Measurements from ENCODE around the gene NRP1.

Gene NRP1

GRCh38 chr10:33248638-33249037 lies 85.8 kb downstream of the NRP1 start:
- no peak for FAIRE-seq
- DNase-seq (ENCODE audit: insufficient read length, low spot score): no peak
- TF ChIP-seq, protein P1, sequence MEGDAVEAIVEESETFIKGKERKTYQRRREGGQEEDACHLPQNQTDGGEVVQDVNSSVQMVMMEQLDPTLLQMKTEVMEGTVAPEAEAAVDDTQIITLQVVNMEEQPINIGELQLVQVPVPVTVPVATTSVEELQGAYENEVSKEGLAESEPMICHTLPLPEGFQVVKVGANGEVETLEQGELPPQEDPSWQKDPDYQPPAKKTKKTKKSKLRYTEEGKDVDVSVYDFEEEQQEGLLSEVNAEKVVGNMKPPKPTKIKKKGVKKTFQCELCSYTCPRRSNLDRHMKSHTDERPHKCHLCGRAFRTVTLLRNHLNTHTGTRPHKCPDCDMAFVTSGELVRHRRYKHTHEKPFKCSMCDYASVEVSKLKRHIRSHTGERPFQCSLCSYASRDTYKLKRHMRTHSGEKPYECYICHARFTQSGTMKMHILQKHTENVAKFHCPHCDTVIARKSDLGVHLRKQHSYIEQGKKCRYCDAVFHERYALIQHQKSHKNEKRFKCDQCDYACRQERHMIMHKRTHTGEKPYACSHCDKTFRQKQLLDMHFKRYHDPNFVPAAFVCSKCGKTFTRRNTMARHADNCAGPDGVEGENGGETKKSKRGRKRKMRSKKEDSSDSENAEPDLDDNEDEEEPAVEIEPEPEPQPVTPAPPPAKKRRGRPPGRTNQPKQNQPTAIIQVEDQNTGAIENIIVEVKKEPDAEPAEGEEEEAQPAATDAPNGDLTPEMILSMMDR (IDR thresholded peaks at IDR 0.05; ENCODE audit: insufficient read depth, missing control alignments): no peak

DNA sequence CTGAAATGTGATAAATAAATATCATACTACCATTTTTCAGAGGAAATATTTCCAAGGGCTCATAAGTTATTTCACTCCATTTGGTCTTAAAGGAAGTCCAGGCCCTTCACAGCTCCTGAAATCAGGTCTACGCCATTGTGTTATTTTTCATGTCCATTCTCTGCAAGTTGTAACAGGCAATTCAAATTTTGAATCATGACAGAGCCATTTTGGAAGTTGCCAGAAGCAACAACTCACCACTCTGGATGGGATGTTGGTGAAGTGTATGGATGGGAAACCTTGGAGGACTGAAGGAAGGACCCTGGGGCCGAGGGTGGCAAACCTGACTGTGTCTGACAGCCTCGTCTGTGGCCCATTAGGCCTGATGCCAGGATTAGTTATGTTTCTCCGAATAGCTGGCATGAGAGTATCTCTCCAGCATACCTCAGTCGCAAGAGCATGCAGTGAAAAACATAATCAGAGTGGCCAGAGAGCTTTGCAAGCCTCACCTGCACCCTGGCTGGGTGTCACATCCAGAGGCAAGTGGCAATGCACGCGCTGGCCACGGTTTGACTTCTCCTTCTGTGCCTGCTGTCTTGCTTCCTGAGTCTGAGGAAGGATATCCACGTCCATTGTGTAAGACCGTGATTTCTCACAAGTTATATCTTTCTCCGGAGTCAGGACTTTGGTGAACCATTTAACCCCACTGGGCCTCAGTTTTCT lies 87.1 kb downstream of the NRP1 start:
- no peak for DNase-seq (ENCODE audit: insufficient read length, low spot score)
- TF ChIP-seq, protein P1 (IDR thresholded peaks at IDR 0.05; ENCODE audit: insufficient read depth, missing control alignments): no peak
- no peak for FAIRE-seq

GRCh38 chr10:33245343-33245742 lies 89.1 kb downstream of the NRP1 start:
- DNase-seq (ENCODE audit: insufficient read length, low spot score) (no peak), FAIRE-seq (no peak)
- TF ChIP-seq, protein P1 (IDR thresholded peaks at IDR 0.05; ENCODE audit: insufficient read depth, missing control alignments): no peak

DNA sequence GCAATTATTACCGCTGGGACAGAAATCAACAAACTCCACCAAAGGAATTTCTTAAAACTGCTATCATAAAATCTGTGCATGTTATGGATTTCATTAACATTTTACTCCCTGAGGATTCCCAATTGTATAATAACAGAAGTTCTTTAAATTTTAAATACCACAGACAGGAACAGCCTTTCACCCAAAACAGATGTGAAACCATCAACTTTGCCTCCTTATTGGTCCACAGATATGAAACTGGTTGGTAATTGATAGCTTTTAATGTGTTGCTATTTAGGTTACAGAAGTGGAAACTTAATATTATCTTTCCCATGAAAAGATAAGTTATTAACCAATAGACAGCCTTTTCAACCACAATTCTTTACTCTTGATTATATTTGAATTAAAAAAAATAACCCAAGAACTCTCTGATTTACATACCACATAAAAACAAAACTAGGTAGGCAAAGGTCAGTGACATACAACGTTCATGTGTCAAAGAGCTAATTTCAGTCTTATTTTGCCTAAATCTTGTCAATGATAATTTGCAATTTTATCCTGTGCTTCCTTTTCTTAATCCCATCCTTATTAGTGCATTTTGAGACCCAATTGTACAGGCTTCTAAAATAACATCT lies 90.0 kb downstream of the NRP1 start:
- TF ChIP-seq, protein P1 (IDR thresholded peaks at IDR 0.05; ENCODE audit: insufficient read depth, missing control alignments): no peak
- DNase-seq (ENCODE audit: insufficient read length, low spot score) (no peak), FAIRE-seq (no peak)

DNA sequence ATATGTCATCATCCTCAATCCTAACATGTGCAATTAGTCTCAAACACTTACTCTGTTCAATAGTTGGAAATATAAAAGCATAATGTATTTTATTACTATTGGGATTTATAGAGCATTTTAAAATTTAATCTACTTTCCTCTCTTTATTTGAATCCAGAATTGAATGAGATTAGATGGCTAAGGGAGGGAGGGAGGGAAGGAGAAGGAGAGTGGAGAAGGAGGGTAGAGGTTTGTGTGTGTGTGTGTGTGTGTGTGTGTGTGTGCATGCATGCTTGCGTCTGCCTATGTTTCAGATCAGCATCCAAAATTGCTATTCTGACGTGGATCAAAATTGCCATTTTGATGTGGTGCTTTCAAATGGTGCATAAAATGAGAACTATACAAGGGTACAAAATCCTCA lies 90.8 kb downstream of the NRP1 start:
- FAIRE-seq (no peak), DNase-seq (ENCODE audit: insufficient read length, low spot score) (no peak)
- TF ChIP-seq, protein P1 (IDR thresholded peaks at IDR 0.05; ENCODE audit: insufficient read depth, missing control alignments): no peak

DNA sequence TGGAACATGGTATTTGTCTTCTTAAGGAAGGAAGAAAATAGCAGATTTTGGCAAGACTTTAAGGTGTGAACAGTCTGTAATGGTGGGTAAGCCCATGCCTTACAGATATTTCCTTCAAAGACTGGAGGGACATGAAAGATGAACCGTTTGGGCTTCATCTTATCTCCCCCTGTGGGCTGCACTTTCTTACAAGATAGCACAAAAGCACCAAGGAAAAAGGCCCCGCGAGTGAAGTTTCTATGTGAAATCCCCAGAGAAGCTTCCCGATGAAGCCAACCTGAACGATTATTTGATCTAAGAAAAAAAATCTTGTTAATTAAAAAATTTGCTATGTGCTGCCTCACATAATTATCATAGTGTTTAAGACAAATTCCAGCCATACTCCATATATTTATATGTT lies 91.5 kb downstream of the NRP1 start:
- DNase-seq (ENCODE audit: insufficient read length, low spot score) (no peak), FAIRE-seq (no peak)
- TF ChIP-seq, protein P1 (IDR thresholded peaks at IDR 0.05; ENCODE audit: insufficient read depth, missing control alignments): no peak

DNA sequence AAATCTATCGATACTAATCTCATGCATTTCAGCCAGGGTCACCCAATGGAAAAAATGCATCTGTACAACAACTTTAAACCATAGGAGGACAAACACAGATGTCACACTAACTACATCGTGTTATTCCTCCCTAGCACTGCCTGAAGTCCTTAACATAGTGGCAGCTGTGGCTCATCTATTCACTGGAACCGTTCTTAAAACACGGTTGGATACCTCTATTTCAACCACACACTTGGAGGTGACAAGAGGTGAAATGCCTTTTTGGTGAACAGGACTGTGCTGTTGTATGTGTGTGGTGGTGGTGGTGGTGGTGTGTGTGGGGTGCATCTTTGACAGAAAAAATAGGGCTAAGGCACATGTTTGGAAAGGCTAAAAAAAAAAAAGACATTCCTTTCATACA lies 93.1 kb downstream of the NRP1 start:
- DNase-seq (ENCODE audit: insufficient read length, low spot score): no peak
- TF ChIP-seq, protein P1 (IDR thresholded peaks at IDR 0.05; ENCODE audit: insufficient read depth, missing control alignments): no peak
- FAIRE-seq: no peak
